Hepatocyte (in vitro differentiated cells): Measurements from ENCODE around the gene PNCK. TPM values are rescaled to one million over a fixed set of nuclear protein-coding genes. Genes with fewer than 3 reads are reported as not detected.
A peak's percentile ranks its signal among the peaks of the same experiment; 100 is the strongest.
"Not testable (repeated sequence)": the region's sequence is repeated elsewhere in the genome, so short reads cannot be mapped to it uniquely, and the experiment has no call there.

Experiments
- DNase-seq: peaks from one replicate; pipeline ENCODE4 v3.0.0-alpha.2; 2016; ENCODE audit warnings: low spot score
- H2AFZ ChIP-seq: fragments of 200-600 bp; sonication (generic); 2 replicates; pipeline ENCODE4 v1.6.0; 2016; ENCODE audit warnings: antibody characterized with exemption, mild to moderate bottlenecking
- H3K27ac ChIP-seq: fragments of 200-600 bp; sonication (generic); 2 replicates; pipeline ENCODE4 v1.5.1; 2016; ENCODE audit warnings: mild to moderate bottlenecking
- H3K27me3 ChIP-seq: fragments of 200-600 bp; sonication (generic); 2 replicates; pipeline ENCODE4 v1.6.1; 2016
- H3K36me3 ChIP-seq: fragments of 200-600 bp; sonication (generic); replicated peaks from 2 replicates; pipeline ENCODE4 v1.5.1; 2016; ENCODE audit warnings: low read depth; ENCODE audit not compliant: insufficient read depth
- H3K4me1 ChIP-seq: fragments of 200-600 bp; sonication (generic); 2 replicates; pipeline ENCODE4 v1.5.1; 2016; ENCODE audit warnings: mild to moderate bottlenecking, moderate library complexity; ENCODE audit not compliant: insufficient read depth
- H3K4me2 ChIP-seq: fragments of 200-600 bp; sonication (generic); 2 replicates; pipeline ENCODE4 v1.6.0; 2016
- H3K4me3 ChIP-seq: fragments of 200-600 bp; sonication (generic); 2 replicates; pipeline ENCODE4 v1.5.1; 2016; ENCODE audit warnings: mild to moderate bottlenecking
- H3K79me2 ChIP-seq: fragments of 200-600 bp; sonication (generic); 2 replicates; pipeline ENCODE4 v1.6.0; 2017; ENCODE audit warnings: mild to moderate bottlenecking
- H3K9me2 ChIP-seq: fragments of 200-600 bp; sonication (generic); replicated peaks from 2 replicates; pipeline ENCODE4 v1.6.0; 2017; ENCODE audit warnings: mild to moderate bottlenecking; ENCODE audit not compliant: insufficient read depth
- H3K9me3 ChIP-seq: fragments of 200-600 bp; sonication (generic); 2 replicates; pipeline ENCODE4 v1.5.1; 2016; ENCODE audit warnings: low read depth, mild to moderate bottlenecking
- H4K20me1 ChIP-seq: fragments of 200-600 bp; sonication (generic); 2 replicates; pipeline ENCODE4 v1.6.0; 2016; ENCODE audit warnings: mild to moderate bottlenecking; ENCODE audit not compliant: insufficient read depth, poor library complexity, severe bottlenecking
- EZH2 ChIP-seq: fragments of 200-600 bp; sonication (generic); IDR thresholded peaks from 2 replicates; pipeline ENCODE4 v1.6.1; 2016; ENCODE audit warnings: antibody characterized with exemption, mild to moderate bottlenecking, borderline replicate concordance
- EZH2phosphoT487 ChIP-seq: fragments of 200-600 bp; sonication (generic); IDR thresholded peaks from one replicate; pipeline ENCODE4 v1.6.1; 2018; ENCODE audit warnings: antibody characterized with exemption, mild to moderate bottlenecking, low read depth, moderate library complexity; ENCODE audit not compliant: unreplicated experiment, severe bottlenecking
- WGBS: methylation state at CpG from one replicate; pipeline ENCODE4 v1.1.6; 2016; ENCODE audit warnings: low lambda C conversion rate; ENCODE audit errors: missing lambda C conversion rate; 5-methylcytosine and 5-hydroxymethylcytosine counted together
- polyA plus RNA-seq: library from polyadenylated mRNA; unstranded; fragments of >200 nt; fragmentation: Nextera tagmentation; extraction: Ambion mirVana; gene quantifications from 2 replicates; pipeline ENCODE4 v1.2.1, GENCODE V29; 2016
- total RNA-seq: library from RNA; depleted of rRNA; stranded (reverse); fragments of >200 nt; gene quantifications from 2 replicates; pipeline ENCODE4 v1.2.3, GENCODE V29; 2014
- TF ChIP-seq, protein P1 (sequence below): fragments of 200-600 bp; sonication (generic); IDR thresholded peaks from 2 replicates; pipeline ENCODE4 v1.5.1; 2016; ENCODE audit warnings: antibody characterized with exemption, mild to moderate bottlenecking; ENCODE audit not compliant: poor library complexity

The PNCK gene
- total and polyA plus RNA-seq, 2 experiments from 2014 or later: 0.28 to 2.2 TPM

DNA sequence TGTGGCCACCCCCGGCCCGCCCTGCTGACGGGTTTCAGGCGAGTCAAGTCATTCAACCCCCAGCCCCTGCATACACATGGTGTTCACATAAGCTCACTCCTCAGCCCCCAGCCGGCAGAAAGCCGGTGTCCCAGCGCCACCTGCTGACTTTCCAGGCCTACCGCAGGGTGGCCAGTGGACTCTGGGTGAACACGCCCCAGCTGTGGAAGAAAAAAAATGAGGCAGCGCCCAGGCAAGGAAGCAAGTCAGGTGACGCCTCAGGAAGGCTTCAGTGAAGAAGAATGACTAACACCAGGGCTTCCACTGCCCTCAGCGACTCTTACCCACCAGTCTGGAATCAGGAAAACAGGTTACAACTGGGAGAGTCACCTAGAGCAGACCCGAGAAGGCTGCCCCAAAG, 34.8 kb upstream of the PNCK start:
- no peak overlapping the region for H3K4me3 ChIP-seq
- H3K4me2 ChIP-seq: no peak overlapping the region
- no peaks in the 10 kb centered on the region for H4K20me1 ChIP-seq
- H3K9me2 ChIP-seq: no peaks in the 10 kb centered on the region
- peak overlapping the region; percentile 85 for H3K27ac ChIP-seq
- 47% methylated on average over 13 of the region's 13 CpGs for WGBS
- no peaks in the 10 kb centered on the region for H3K27me3 ChIP-seq
- H3K9me3 ChIP-seq: no peaks in the 10 kb centered on the region
- H3K4me1 ChIP-seq: no peaks in the 10 kb centered on the region
- no peak overlapping the region for H2AFZ ChIP-seq
- DNase-seq: peak; percentile 84
- no peaks in the 10 kb centered on the region for H3K36me3 ChIP-seq
- TF ChIP-seq EZH2phosphoT487: no peak
- TF ChIP-seq, protein P1, sequence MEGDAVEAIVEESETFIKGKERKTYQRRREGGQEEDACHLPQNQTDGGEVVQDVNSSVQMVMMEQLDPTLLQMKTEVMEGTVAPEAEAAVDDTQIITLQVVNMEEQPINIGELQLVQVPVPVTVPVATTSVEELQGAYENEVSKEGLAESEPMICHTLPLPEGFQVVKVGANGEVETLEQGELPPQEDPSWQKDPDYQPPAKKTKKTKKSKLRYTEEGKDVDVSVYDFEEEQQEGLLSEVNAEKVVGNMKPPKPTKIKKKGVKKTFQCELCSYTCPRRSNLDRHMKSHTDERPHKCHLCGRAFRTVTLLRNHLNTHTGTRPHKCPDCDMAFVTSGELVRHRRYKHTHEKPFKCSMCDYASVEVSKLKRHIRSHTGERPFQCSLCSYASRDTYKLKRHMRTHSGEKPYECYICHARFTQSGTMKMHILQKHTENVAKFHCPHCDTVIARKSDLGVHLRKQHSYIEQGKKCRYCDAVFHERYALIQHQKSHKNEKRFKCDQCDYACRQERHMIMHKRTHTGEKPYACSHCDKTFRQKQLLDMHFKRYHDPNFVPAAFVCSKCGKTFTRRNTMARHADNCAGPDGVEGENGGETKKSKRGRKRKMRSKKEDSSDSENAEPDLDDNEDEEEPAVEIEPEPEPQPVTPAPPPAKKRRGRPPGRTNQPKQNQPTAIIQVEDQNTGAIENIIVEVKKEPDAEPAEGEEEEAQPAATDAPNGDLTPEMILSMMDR: peak; percentile 67
- no peaks in the 10 kb centered on the region for H3K79me2 ChIP-seq

DNA sequence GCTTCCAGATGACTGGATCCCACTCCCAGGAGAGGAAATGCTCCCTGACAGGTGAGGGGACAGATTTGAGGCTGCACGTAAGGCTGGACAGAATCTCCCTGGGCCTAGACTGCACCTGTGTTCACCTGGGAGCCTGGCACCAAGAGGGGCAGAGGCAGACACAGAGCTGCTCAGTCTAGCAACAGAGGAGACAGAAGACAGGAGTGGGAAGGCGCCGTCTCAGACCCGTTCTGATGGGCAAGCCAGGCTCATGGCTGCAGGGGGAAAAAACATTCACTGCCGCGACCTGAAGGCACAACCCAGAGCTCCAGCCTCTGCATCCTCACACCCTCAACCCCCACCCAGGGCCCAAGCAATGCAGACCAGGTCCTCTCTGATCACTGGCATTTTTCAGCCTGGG, 33.8 kb upstream of the PNCK start:
- 89% methylated on average over 6 of the region's 6 CpGs for WGBS

DNA sequence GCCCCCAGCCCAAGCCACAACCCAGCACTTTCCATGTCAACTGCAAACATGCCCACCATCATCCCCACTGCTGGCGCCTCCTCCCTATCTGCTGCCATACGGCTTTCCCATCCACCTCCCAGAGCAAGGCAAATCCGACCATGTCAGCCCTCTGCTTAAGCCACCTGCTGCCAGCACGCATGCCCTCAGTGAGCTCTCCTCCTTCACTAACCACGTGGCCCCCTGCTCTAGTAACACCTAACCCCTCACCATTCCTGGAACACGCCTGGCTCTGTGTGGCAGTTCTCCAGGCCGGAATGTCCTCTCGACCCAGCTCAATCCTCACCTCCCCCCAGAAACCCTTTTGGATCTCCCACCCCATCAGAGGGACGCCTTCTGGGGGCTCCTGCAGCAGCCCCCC, 33.2 kb upstream of the PNCK start:
- H3K27me3 ChIP-seq: no peaks in the 10 kb centered on the region
- H3K9me3 ChIP-seq: no peaks in the 10 kb centered on the region
- H3K4me1 ChIP-seq: no peaks in the 10 kb centered on the region
- H3K9me2 ChIP-seq: no peaks in the 10 kb centered on the region
- no peak overlapping the region for H2AFZ ChIP-seq
- no peak for TF ChIP-seq EZH2
- TF ChIP-seq, protein P1: no peak
- TF ChIP-seq EZH2phosphoT487: no peak
- H4K20me1 ChIP-seq: no peaks in the 10 kb centered on the region
- no peaks in the 10 kb centered on the region for H3K36me3 ChIP-seq
- DNase-seq: no peak
- 84% methylated on average over 9 of the region's 9 CpGs for WGBS
- H3K4me2 ChIP-seq: no peak overlapping the region
- no peak overlapping the region for H3K27ac ChIP-seq
- no peaks in the 10 kb centered on the region for H3K79me2 ChIP-seq
- H3K4me3 ChIP-seq: no peak overlapping the region

More for the DNA sequence above, 33.8 kb upstream of the PNCK start:
- Histone ChIP-seq H3K27ac (no peak overlapping the region), H3K27me3 (no peaks in the 10 kb centered on the region), H4K20me1 (no peaks in the 10 kb centered on the region), H3K4me1 (no peaks in the 10 kb centered on the region), H3K79me2 (no peaks in the 10 kb centered on the region), H2AFZ (no peak overlapping the region), H3K9me3 (no peaks in the 10 kb centered on the region), H3K9me2 (no peaks in the 10 kb centered on the region), H3K4me2 (no peak overlapping the region), H3K4me3 (no peak overlapping the region), H3K36me3 (no peaks in the 10 kb centered on the region)
- TF ChIP-seq EZH2: no peak
- TF ChIP-seq, protein P1: no peak
- no peak for TF ChIP-seq EZH2phosphoT487
- DNase-seq: no peak

DNA sequence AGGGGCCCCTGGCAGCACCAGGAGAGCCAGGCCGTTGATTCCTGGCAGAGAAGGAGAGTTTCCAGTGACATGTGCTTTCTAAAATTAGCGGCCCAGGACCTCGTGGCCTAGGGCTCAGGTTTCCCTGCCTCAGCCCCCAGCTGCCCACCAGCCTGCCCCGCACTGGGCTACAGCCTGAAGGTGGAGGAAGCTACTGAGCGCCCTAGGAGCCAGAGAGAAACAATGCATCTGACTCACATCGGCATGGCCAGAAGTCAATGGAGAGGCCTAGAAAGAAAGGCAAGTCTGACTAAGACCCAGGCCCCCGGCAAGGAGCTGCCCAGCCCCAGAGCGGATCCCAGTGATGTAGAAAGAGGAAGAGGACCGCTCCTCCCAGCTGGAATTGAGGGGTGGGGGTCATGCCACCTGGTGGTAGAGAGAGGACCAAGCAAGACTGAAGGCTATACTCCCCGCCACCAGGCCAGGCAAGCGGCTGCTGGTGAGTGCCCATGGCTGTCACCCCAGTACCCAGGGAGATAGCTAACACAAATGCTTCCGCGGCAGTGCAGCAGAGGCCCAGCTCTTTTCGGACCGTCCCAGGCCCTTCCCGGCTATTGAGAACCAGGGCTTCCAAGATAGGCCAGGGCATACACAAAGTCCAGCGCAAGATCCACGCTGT, 31.9 kb upstream of the PNCK start:
- not testable (repeated sequence) for H3K4me1 ChIP-seq, H4K20me1 ChIP-seq, H3K4me2 ChIP-seq, H2AFZ ChIP-seq, H3K79me2 ChIP-seq, H3K4me3 ChIP-seq, H3K36me3 ChIP-seq, H3K9me3 ChIP-seq, H3K27me3 ChIP-seq, DNase-seq, H3K9me2 ChIP-seq, H3K27ac ChIP-seq
- WGBS: 89% methylated on average over 14 of the region's 18 CpGs

DNA sequence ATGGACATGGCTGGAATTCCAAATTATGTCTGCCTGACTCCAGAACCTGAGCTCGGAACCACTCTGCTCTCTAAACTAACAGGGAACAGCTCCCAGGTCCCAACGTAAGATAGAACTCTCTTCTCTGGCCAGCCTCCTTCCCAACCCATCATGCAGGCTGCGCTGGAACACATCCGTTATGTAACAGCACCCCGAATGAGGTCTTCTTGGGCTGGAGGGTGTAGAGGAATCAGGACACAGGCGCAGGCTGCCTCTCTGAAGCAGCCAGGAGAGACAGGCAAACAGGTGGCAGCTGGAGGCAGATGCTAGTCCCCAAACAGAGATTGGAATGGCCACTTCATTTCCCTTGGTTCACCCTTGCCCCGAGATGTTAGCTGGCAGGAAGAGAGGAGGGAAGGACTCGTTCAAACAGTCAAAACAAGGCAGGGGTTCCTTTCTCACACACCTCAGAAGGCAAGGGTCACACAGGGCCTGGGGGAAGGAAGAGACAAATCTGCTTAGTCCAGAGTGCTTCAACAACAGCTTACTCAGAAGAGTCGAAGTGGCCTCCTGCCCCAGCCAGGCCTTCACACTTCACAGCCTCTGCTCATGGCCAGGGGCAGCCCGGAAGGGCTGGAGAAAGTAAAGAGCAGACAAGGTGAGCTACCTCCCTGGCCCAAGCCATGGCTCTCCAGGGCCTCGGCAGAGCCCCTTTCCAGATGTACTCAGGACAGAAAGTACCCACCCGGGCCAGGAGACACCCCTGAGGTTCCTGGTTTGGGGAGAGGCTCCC, 31.2 kb upstream of the PNCK start:
- H3K36me3 ChIP-seq, H3K4me3 ChIP-seq: not testable (repeated sequence)

More for the DNA sequence above, 31.2 kb upstream of the PNCK start:
- H2AFZ ChIP-seq, H3K9me2 ChIP-seq, H3K9me3 ChIP-seq, H3K27ac ChIP-seq, H3K27me3 ChIP-seq, H3K4me1 ChIP-seq, DNase-seq, H3K4me2 ChIP-seq, H4K20me1 ChIP-seq, H3K79me2 ChIP-seq: not testable (repeated sequence)
- 85% methylated on average over 12 of the region's 12 CpGs for WGBS
